Upper lobe of left lung (tissue), 4 donors: ENCODE results near the gene GINS2.

Experiments used
- CTCF ChIP-seq, 6 experiments: fragments of 450-650 bp in 4 of 6; fragments of 200-600 bp in 2 of 6; sonication (generic) in 2 of 6; IDR thresholded peaks; one replicate each; pipeline ENCODE4 v1.5.1; 2016 to 2019; ENCODE audit warnings: antibody characterized with exemption in 6 of 6
- POLR2A ChIP-seq, 4 donors: fragments of 450-650 bp; IDR thresholded peaks; one replicate each; pipeline ENCODE4 v1.5.1; 2016 to 2017; ENCODE audit warnings: antibody characterized with exemption in 4 of 4, mild to moderate bottlenecking in 2 of 4
- POLR2AphosphoS5 ChIP-seq, 2 donors: sonication (generic); formaldehyde crosslinking; IDR thresholded peaks; one replicate each; pipeline ENCODE4 v1.5.1; 2017; ENCODE audit warnings: antibody characterized with exemption in 2 of 2

GRCh38 chr16:85734311-85735017, 45.7 kb upstream of the GINS2 start:
- TF ChIP-seq POLR2A (IDR thresholded peaks at IDR 0.05) (no peak), POLR2AphosphoS5 (IDR thresholded peaks at IDR 0.05) (no peak), CTCF (IDR thresholded peaks at IDR 0.05) (no peak)
